HG03469 (cell line): ENCODE results near the gene GPRASP3.
A peak's percentile ranks its signal among the peaks of the same experiment; 100 is the strongest.

Source experiments
- ATAC-seq: cut with Tn5 transposase; IDR thresholded peaks from one replicate; pipeline ENCODE4 v1.9.1; 2021; ENCODE audit warnings: mild to moderate bottlenecking, moderate library complexity, moderate number of reproducible peaks; ENCODE audit not compliant: unreplicated experiment

Gene GPRASP3

GRCh38 chrX:102745857-102746584 lies 25.5 kb downstream of the GPRASP3 start:
- no peak for ATAC-seq

- no peak for ATAC-seq
Measured at GRCh38 chrX:102765217-102765616, 44.7 kb downstream of the GPRASP3 start.

GRCh38 chrX:102765809-102766208 lies 45.3 kb downstream of the GPRASP3 start:
- no peak for ATAC-seq

- no peak for ATAC-seq
Measured at GRCh38 chrX:102767287-102767686, 46.7 kb downstream of the GPRASP3 start.

GRCh38 chrX:102768987-102769761 lies 48.6 kb downstream of the GPRASP3 start:
- peak; percentile 95 for ATAC-seq
